ENCODE results near the gene GPR42.
A peak's percentile ranks its signal among the peaks of the same experiment; 100 is the strongest.

Gene GPR42

GRCh38 chr19:35370722-35371121 is at the start of gene GPR42:
Gene GPR42, plus strand, starts transcription at chr19:35371068. Its CDS starts 292 bp downstream, at chr19:35371360.
- peaks cover 24% of the 10 kb centered on the region for H3K9me3 Mint-ChIP-seq
- H3K36me3 Mint-ChIP-seq (ENCODE audit: low read depth): no peaks in the 10 kb centered on the region
- peaks cover 39% of the 10 kb centered on the region for H3K27me3 Mint-ChIP-seq (ENCODE audit: low read depth, poor library complexity)
- no peak for TF ChIP-seq CTCF (IDR thresholded peaks at IDR 0.05)
- peaks cover 22% of the 10 kb centered on the region for H3K4me1 Mint-ChIP-seq
- no peak for DNase-seq
- H3K4me3 Mint-ChIP-seq: no peak within 1 kb of the TSS
- no peak within 1 kb of the TSS for H3K27ac Mint-ChIP-seq

- Mint-ChIP-seq H3K9me3 (peaks cover 9% of the 10 kb centered on the region), H3K36me3 (ENCODE audit: low read depth) (no peaks in the 10 kb centered on the region), H3K27me3 (ENCODE audit: low read depth, poor library complexity) (peaks cover 5% of the 10 kb centered on the region), H3K4me1 (peaks cover 45% of the 10 kb centered on the region), H3K4me3 (no peak overlapping the region), H3K27ac (no peak overlapping the region)
- TF ChIP-seq CTCF (IDR thresholded peaks at IDR 0.05): no peak
- no peak for DNase-seq
Measured at GRCh38 chr19:35321291-35321690, 49.6 kb upstream of the GPR42 start.

- no peak overlapping the region for H3K4me3 Mint-ChIP-seq
- no peak for TF ChIP-seq CTCF (IDR thresholded peaks at IDR 0.05)
- no peaks in the 10 kb centered on the region for H3K36me3 Mint-ChIP-seq (ENCODE audit: low read depth)
- no peak for DNase-seq
- H3K4me1 Mint-ChIP-seq: peaks cover 37% of the 10 kb centered on the region
- H3K9me3 Mint-ChIP-seq: peaks cover 9% of the 10 kb centered on the region
- no peak overlapping the region for H3K27ac Mint-ChIP-seq
- peaks cover 9% of the 10 kb centered on the region for H3K27me3 Mint-ChIP-seq (ENCODE audit: low read depth, poor library complexity)
Measured at GRCh38 chr19:35322014-35322413, 48.9 kb upstream of the GPR42 start.

- H3K4me1 Mint-ChIP-seq: peaks cover 10% of the 10 kb centered on the region
Measured at GRCh38 chr19:35327642-35328041, 43.2 kb upstream of the GPR42 start.

GRCh38 chr19:35328851-35329285 is 42.0 kb upstream of the GPR42 start, which contains the start of gene CD22:
Gene CD22, plus strand, starts transcription at chr19:35329187. Its CDS starts 2,854 bp downstream, at chr19:35332041.
- Mint-ChIP-seq H3K4me1 (peaks cover 20% of the 10 kb centered on the region), H3K36me3 (ENCODE audit: low read depth) (no peaks in the 10 kb centered on the region), H3K4me3 (no peak within 1 kb of the TSS), H3K27ac (peak within 1 kb of the TSS; percentile 30), H3K9me3 (no peaks in the 10 kb centered on the region), H3K27me3 (ENCODE audit: low read depth, poor library complexity) (peaks cover 18% of the 10 kb centered on the region)
- no peak for DNase-seq
- no peak for TF ChIP-seq CTCF (IDR thresholded peaks at IDR 0.05)

More at GRCh38 chr19:35327642-35328041, 43.2 kb upstream of the GPR42 start:
- Mint-ChIP-seq H3K27ac (no peak overlapping the region), H3K9me3 (no peaks in the 10 kb centered on the region), H3K4me3 (no peak overlapping the region), H3K27me3 (ENCODE audit: low read depth, poor library complexity) (peaks cover 13% of the 10 kb centered on the region), H3K36me3 (ENCODE audit: low read depth) (no peaks in the 10 kb centered on the region)
- no peak for DNase-seq
- TF ChIP-seq CTCF (IDR thresholded peaks at IDR 0.05): no peak

- no peak for TF ChIP-seq CTCF (IDR thresholded peaks at IDR 0.05)
- H3K4me1 Mint-ChIP-seq: peaks cover 25% of the 10 kb centered on the region
- H3K27me3 Mint-ChIP-seq (ENCODE audit: low read depth, poor library complexity): peaks cover 22% of the 10 kb centered on the region
- H3K27ac Mint-ChIP-seq: no peak overlapping the region
- no peaks in the 10 kb centered on the region for H3K36me3 Mint-ChIP-seq (ENCODE audit: low read depth)
- H3K4me3 Mint-ChIP-seq: no peak overlapping the region
- H3K9me3 Mint-ChIP-seq: no peaks in the 10 kb centered on the region
- no peak for DNase-seq
Measured at GRCh38 chr19:35329323-35329722, 41.5 kb upstream of the GPR42 start.
